ENCODE results near the gene LRMDA.

The LRMDA gene

GRCh38 chr10:75646218-75646915 lies 214.9 kb downstream of the LRMDA start:
- H3K36me3 ChIP-seq (ENCODE audit: low read length), result no peaks in the 10 kb centered on the region
- no peak overlapping the region for H2AFZ ChIP-seq (ENCODE audit: low read depth, low read length, severe bottlenecking)
- no peak overlapping the region for H3K27ac ChIP-seq (ENCODE audit: low read depth, low read length)
- no peak overlapping the region for H3K4me2 ChIP-seq (ENCODE audit: low read depth, low read length, poor library complexity, severe bottlenecking)
- H3K79me2 ChIP-seq (ENCODE audit: insufficient read depth, low read length), result no peaks in the 10 kb centered on the region
- no peaks in the 10 kb centered on the region for H3K9me2 ChIP-seq (replicated peaks; ENCODE audit: insufficient read depth, low read length)
- no peaks in the 10 kb centered on the region for H3K27me3 ChIP-seq (ENCODE audit: low read length)
- no peaks in the 10 kb centered on the region for H4K20me1 ChIP-seq (ENCODE audit: low read depth, low read length)
- no peak overlapping the region for H3K4me3 ChIP-seq (ENCODE audit: insufficient read depth, low read length, poor library complexity, severe bottlenecking)
- no peaks in the 10 kb centered on the region for H3F3A ChIP-seq (ENCODE audit: insufficient read depth)
- H3K9me3 ChIP-seq (ENCODE audit: insufficient read depth, low read length), result no peaks in the 10 kb centered on the region
- no peak overlapping the region for H3K9ac ChIP-seq (ENCODE audit: low read length)
- no peak for TF ChIP-seq CTCF (IDR thresholded peaks at IDR 0.05; ENCODE audit: insufficient read depth, low read length, poor library complexity, severe bottlenecking)
- TF ChIP-seq EZH2phosphoT487 (conservative IDR thresholded peaks at IDR 0.05; ENCODE audit: low read length), result no peak

- TF ChIP-seq CTCF (IDR thresholded peaks at IDR 0.05; ENCODE audit: insufficient read depth, low read length, poor library complexity, severe bottlenecking) (no peak), EZH2phosphoT487 (conservative IDR thresholded peaks at IDR 0.05; ENCODE audit: low read length) (no peak)
Measured at GRCh38 chr10:75646916-75647315, 215.5 kb downstream of the LRMDA start.

GRCh38 chr10:75647675-75648074 lies 216.3 kb downstream of the LRMDA start:
- Histone ChIP-seq H3K36me3 (ENCODE audit: low read length) (no peaks in the 10 kb centered on the region), H4K20me1 (ENCODE audit: low read depth, low read length) (no peaks in the 10 kb centered on the region), H3K27me3 (ENCODE audit: low read length) (no peaks in the 10 kb centered on the region), H3K4me3 (ENCODE audit: insufficient read depth, low read length, poor library complexity, severe bottlenecking) (no peak overlapping the region), H3K79me2 (ENCODE audit: insufficient read depth, low read length) (no peaks in the 10 kb centered on the region), H2AFZ (ENCODE audit: low read depth, low read length, severe bottlenecking) (no peak overlapping the region), H3F3A (ENCODE audit: insufficient read depth) (no peaks in the 10 kb centered on the region), H3K4me2 (ENCODE audit: low read depth, low read length, poor library complexity, severe bottlenecking) (no peak overlapping the region), H3K9me3 (ENCODE audit: insufficient read depth, low read length) (no peaks in the 10 kb centered on the region), H3K27ac (ENCODE audit: low read depth, low read length) (no peak overlapping the region), H3K9ac (ENCODE audit: low read length) (no peak overlapping the region), H3K9me2 (replicated peaks; ENCODE audit: insufficient read depth, low read length) (no peaks in the 10 kb centered on the region)
- TF ChIP-seq CTCF (IDR thresholded peaks at IDR 0.05; ENCODE audit: insufficient read depth, low read length, poor library complexity, severe bottlenecking) (no peak), EZH2phosphoT487 (conservative IDR thresholded peaks at IDR 0.05; ENCODE audit: low read length) (no peak)

More at GRCh38 chr10:75646916-75647315, 215.5 kb downstream of the LRMDA start:
- H3K36me3 ChIP-seq (ENCODE audit: low read length), result no peaks in the 10 kb centered on the region
- H3K79me2 ChIP-seq (ENCODE audit: insufficient read depth, low read length), result no peaks in the 10 kb centered on the region
- H3K9me3 ChIP-seq (ENCODE audit: insufficient read depth, low read length), result no peaks in the 10 kb centered on the region
- H3F3A ChIP-seq (ENCODE audit: insufficient read depth), result no peaks in the 10 kb centered on the region
- no peak overlapping the region for H3K27ac ChIP-seq (ENCODE audit: low read depth, low read length)
- H3K27me3 ChIP-seq (ENCODE audit: low read length), result no peaks in the 10 kb centered on the region
- H3K9ac ChIP-seq (ENCODE audit: low read length), result no peak overlapping the region
- no peak overlapping the region for H2AFZ ChIP-seq (ENCODE audit: low read depth, low read length, severe bottlenecking)
- no peak overlapping the region for H3K4me3 ChIP-seq (ENCODE audit: insufficient read depth, low read length, poor library complexity, severe bottlenecking)
- H4K20me1 ChIP-seq (ENCODE audit: low read depth, low read length), result no peaks in the 10 kb centered on the region
- H3K4me2 ChIP-seq (ENCODE audit: low read depth, low read length, poor library complexity, severe bottlenecking), result no peak overlapping the region
- no peaks in the 10 kb centered on the region for H3K9me2 ChIP-seq (replicated peaks; ENCODE audit: insufficient read depth, low read length)

All from SU-DHL-6 (cell line).